ENCODE results near the gene FIGLA.
A peak's percentile ranks its signal among the peaks of the same experiment; 100 is the strongest.

Gene FIGLA

GRCh38 chr2:70777450-70777849 is 13.0 kb downstream of the FIGLA start:
- in situ Hi-C loops (cut with MboI; ENCODE audit: low sequenced_read_pairs, unreplicated experiment): no loop called here
- no peak for TF ChIP-seq CTCF (IDR thresholded peaks at IDR 0.05; ENCODE audit: borderline replicate concordance, control extremely low read depth, extremely low read depth, insufficient read depth, missing control alignments)
- DNase-seq (ENCODE audit: low spot score): no peak

GRCh38 chr2:70776266-70776665 is 14.2 kb downstream of the FIGLA start:
- DNase-seq (ENCODE audit: low spot score): no peak
- in situ Hi-C loops (cut with MboI; ENCODE audit: low sequenced_read_pairs, unreplicated experiment): no loop called here
- no peak for TF ChIP-seq CTCF (IDR thresholded peaks at IDR 0.05; ENCODE audit: borderline replicate concordance, control extremely low read depth, extremely low read depth, insufficient read depth, missing control alignments)

GRCh38 chr2:70775141-70775540 is 15.3 kb downstream of the FIGLA start:
- in situ Hi-C loops (cut with MboI; ENCODE audit: low sequenced_read_pairs, unreplicated experiment): no loop called here
- no peak for DNase-seq (ENCODE audit: low spot score)
- no peak for TF ChIP-seq CTCF (IDR thresholded peaks at IDR 0.05; ENCODE audit: borderline replicate concordance, control extremely low read depth, extremely low read depth, insufficient read depth, missing control alignments)

- in situ Hi-C loops (cut with MboI; ENCODE audit: low sequenced_read_pairs, unreplicated experiment): no loop called here
- no peak for TF ChIP-seq CTCF (IDR thresholded peaks at IDR 0.05; ENCODE audit: borderline replicate concordance, control extremely low read depth, extremely low read depth, insufficient read depth, missing control alignments)
- no peak for DNase-seq (ENCODE audit: low spot score)
Measured at GRCh38 chr2:70772486-70773155, 17.8 kb downstream of the FIGLA start.

- in situ Hi-C loops (cut with MboI; ENCODE audit: low sequenced_read_pairs, unreplicated experiment): no loop called here
- peak; percentile 34 for DNase-seq (ENCODE audit: low spot score)
- no peak for TF ChIP-seq CTCF (IDR thresholded peaks at IDR 0.05; ENCODE audit: borderline replicate concordance, control extremely low read depth, extremely low read depth, insufficient read depth, missing control alignments)
Measured at GRCh38 chr2:70771446-70771845, 19.0 kb downstream of the FIGLA start.

GRCh38 chr2:70769450-70769849 is 21.0 kb downstream of the FIGLA start:
- DNase-seq (ENCODE audit: low spot score): no peak
- no peak for TF ChIP-seq CTCF (IDR thresholded peaks at IDR 0.05; ENCODE audit: borderline replicate concordance, control extremely low read depth, extremely low read depth, insufficient read depth, missing control alignments)
- in situ Hi-C loops (cut with MboI; ENCODE audit: low sequenced_read_pairs, unreplicated experiment): no loop called here

Measured in GM13976 (cell line).